ENCODE data around the gene MFSD12.
A peak's percentile ranks its signal among the peaks of the same experiment; 100 is the strongest.

The MFSD12 gene

DNA sequence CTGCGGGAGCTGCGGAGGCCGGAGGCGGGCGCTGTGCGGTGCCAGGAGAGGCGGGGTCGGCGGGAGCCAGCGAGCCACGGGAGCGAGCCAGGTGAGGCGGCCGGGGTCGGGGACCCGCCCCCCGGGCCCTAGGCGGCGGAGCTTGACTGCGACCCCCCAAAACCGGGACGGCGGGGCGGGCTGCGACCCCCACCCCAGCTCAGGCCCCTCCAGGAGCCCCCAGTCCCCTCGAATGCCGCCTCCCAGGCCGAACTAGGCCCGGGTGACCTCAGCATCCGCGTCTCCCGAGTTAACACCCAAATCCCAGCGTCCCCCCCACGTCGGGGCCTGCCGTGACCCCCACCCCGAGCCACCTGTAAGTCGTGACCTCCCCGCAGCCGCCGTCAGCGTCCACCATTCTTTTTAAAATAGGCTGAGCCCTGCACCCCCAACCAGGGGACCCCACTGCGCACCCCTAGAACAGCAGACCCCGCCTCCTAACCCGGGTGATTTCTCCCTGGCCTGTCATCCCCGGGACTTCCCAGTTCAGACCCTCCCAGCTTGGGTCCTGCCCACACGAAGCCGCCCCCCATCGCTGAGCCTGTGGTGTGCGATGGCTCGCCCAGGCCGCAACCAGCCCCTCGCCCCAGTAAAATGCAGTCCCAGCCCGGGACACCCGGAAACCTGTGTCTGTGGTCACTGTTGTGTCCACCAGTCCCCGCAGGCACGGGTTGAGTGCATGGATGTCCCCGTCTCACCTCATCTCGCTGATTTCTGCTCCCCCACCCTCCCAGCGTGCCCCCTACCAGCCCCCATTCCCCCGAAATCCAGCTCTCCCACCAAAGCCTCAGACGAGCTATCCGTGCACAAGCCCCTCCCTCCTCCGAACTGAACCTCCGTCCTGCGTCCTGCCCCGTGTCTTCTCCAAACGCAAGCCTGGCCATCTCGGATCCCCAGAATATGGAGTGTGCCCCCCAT, 50.7 kb downstream of the MFSD12 start:
- peak; percentile 35 for DNase-seq

DNA sequence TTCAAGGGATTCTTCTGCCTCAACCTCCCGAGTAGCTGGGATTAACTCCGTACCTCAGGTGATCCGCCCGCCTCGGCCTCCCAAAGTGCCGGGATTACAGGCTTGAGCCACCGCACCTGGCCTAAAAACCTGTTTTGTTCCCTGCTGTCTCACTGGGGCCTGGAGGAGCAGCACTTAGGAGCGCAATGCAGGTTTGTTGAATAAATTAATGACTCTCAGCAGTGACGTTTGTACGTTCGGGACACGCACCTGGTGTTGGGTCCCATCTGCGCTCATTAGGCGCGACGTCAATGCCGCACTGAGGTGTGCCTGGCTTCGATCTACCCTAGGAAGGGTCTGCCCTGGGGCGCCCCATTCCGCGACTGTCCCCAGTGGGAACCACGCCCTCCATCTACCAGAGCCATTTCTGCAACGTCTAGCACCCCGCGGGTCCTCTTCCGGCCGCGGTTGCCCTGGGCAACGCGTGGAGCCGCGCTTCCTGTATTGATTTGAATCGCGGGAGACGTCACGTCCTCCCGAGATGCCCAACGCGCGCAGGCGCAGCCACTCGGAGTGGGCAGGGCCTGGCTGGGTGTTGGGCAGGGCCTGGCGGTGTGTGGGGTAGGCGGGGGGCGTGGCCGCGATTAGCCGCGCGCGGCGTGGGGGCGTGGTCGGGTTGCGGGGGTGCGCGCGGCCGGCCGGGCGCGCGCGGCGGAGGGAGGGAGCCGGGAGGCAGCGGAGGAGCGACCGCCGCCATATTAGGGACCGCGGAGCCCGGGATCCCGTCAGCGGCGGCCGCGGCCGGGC, 51.6 kb downstream of the MFSD12 start, which contains the start of gene FZR1:
Gene FZR1, plus strand, starts transcription at position 714 of the 786 bp plus-strand sequence. CDS start 16,679 bp downstream, outside the sequence.
- peak; percentile 99 for DNase-seq

DNA sequence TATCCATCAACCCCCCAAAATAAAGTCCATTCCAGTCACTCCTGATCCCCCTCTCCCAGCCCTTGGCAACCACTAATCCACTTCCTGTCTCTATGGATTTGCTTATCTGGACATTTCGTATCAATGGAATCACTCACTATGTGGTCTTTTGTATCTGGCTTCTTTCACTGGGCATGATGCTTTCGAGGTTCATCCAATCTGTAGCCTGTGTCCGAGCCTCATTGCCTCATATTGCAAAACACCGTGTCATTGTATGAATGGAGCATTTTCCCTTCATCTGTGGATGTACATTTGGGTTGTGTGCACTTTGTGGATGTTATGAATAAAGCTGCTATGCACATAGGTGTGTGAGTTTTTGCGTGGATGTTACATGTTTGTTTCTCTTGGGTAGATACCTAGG, 52.7 kb downstream of the MFSD12 start:
- no peak for DNase-seq

DNA sequence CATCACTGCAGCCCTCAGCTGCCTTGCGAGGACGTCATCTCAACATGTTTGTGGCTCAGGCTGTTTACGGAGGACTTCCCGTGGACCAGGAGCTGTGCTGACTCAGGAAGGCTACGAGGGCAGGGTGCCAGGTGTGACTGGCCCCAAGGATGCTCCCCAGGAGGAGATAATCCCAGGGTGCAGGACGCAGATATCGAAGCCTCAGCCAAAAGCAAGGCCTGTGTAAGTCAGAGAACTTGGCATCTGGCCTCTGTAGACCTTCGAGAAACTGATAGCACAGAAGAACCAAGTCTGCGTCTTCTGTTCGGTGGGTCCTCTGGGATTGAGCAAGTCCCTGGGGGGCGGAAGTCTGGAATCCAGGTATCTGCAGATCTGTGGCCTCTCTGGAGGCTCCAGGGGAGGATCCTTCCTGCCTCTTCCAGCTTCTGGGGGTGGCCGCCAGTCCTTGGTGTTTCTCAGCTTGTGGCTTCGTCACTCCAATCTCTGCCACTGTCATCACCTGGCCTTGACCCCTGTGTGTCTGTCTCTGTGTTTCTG, 54.3 kb downstream of the MFSD12 start:
- DNase-seq = no peak

DNA sequence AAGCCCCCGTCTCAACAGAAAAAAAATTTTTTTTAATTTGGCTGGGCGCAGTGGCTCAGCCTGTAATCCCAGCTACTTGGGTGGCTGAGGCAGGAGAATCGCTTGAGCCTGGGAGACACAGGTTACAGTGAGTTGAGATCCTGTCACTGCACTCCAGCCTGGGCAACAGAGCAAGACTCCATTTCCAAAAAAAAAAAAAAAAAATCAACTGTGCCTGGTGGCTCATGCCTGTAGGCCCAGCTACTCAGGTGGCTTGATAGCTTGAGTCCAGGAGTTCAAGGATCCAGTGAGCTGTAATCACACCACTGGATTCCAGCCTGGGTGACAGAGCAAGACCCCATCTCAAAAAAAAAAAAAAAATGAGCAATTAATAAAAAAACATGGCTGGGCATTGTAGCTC, 55.6 kb downstream of the MFSD12 start:
- no peak for DNase-seq

DNA sequence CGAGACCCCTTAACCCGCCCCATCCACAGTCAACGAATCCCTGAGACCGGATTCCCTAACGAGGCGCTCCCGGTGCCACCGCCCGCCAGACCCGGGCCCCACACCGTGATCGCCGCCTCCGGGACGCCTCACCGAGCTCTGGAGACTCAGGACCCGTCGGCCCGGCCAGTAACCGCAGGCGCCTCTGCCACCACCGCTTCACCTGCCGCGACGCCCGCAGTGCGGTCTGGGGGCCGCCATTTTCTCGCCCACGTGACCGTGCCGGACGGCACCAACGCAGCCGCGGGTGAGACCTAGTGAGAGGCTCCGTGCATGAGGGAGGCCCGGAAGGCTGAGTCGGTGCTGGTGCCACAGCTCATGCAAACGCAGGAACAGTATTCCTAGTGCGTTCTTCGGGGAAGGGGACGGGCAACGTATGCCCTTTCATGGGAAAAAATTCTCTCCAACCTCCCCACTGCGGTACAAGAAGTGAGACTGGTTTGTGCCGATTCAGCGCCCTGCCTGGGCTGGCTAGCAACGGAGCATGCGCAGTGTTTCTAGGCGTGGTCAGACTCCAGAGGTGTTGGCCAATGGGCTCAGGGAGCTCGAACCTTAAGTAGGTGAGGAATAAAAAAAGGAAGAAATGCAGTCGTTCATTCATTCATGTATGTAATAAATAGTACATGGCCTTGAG, 56.8 kb downstream of the MFSD12 start, which contains the start of gene DOHH:
Gene DOHH, minus strand, starts transcription at position 246 of the 673 bp plus-strand sequence. CDS start 3,860 bp downstream, outside the sequence.
- DNase-seq = peak; percentile 85

DNA sequence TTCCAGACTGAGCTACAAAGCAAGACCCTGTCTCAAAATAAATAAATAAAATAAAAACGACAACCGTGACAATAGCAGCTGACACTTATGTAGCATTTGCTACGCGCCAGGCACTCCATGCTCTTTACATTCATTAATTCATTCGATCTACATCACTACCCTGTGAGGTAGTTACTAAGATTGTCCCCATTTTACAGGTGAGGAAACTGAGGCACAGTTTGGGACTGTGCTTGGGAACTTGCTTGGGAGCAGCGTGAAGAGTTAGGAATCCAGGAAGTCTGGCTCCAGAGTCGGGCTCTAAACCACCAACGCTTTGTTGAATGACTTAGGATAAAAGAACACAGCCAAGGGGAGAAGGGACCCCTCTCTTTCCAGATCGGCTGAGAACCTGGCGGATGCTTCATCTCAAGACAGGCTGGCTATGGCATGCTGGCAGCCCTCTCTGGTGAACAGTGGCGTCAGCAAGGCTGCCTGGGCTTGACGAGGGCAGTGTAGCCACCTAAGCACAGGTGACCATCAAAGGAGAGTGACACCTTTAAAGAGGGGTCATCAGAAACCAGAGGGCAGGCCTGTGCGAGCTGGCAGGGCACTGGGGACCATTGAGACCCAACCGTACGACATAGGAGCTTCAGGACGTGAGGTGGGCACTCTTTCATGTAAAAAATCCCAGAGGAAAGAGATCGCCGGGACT, 57.5 kb downstream of the MFSD12 start:
- no peak for DNase-seq

DNA sequence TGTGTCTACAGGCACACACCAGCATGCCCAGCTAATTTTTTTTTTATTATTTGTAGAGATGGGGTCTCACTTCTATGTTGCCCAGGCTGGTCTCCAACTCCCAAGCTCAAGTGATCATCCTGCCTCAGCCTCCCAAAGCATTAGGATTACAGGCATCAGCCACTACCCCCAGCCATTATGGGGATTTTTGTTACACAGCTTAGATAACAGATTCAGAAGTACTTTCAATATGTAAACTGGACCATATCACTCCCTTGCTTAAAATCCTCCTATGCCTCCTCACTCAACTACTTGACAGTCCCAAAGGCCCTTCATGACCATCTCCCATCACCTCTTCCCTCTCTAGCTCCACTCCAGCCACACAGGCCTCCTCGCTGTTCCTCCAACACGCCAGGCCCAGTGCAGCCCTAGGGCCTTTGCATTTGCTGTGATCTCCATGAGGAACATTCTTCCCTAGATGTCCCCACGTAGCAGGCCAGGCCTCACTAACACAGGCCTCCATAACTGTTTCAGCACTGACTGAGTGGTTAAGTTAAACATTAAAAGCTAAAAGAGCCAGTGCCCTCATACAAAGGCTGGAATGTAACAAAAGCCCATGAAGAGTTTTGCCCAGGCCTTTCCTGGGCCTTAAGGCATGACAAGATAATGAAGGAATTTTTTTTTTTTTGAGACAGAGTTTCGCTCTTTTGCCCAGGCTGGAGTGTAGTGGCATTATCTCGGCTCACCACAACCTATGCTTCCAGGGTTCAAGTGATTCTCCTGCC, 59.4 kb downstream of the MFSD12 start:
- no peak for DNase-seq

DNA sequence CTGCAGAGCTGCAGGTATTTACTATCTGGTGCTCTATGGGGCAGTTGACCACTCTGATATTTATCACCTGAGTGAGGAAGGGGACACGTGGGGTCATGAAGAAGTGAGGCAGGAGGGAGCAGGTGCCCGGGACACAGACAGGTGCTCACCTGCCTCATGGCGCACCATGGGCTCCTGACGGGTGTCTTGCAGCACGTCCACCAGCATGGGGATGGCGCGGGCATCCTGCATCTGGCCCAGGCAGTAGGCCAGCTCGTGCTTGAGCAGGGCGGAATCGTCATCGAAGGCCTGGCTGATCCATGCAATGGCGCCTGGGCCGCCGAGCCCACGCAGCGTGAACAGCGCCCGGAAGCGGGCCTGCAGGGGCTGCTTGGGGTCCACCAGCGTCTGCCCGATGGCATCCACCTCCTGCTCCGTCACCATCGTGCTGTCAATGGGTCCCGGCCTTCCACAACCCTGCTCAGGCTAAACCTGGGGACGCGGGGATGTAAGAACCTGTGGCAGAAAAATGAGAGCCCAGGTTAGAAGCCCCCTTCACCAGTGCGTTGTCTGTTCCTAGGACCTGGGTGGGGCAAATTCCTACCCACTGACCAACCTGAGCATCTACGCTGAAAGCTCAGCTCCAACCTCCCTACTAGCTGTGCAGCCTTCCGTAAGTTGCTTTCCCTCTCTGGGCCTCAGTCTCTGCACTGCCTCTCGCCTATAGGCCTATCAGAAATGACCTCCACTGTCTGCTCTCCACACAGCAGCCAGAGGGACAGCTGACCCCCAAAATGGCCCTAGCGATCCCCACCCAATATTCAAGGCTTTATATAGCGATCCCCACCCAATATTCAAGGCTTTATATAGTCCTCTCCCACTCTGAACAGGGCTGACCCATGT, 60.8 kb downstream of the MFSD12 start:
- no peak for DNase-seq

DNA sequence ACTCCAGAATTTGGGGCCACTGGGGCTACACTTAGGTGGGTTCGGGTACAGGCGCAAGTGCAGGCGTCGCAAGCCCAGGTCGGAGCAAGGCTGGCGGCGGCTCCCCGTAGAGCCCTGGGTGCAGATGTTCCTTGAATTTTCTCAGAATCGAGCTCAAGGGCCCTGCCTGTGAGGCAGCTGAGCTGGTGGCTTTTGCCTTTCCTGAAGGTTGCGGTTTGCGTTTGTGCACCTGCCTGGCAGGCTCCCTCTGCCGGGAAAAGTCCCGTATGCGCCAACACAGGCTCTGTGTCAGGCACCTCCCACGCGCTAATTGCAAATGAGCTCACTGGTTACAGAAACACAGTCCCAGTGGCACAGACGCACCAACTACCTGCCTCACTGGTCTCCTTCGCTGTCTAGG, 62.8 kb downstream of the MFSD12 start:
- DNase-seq = peak; percentile 20
